PC-3 (cell line): ENCODE results near the gene CFAP46. TPM values are rescaled to one million over a fixed set of nuclear protein-coding genes. Genes with fewer than 3 reads are reported as not detected.
"Not testable (repeated sequence)": the region's sequence is repeated elsewhere in the genome, so short reads cannot be mapped to it uniquely, and the experiment has no call there.

Experiments used
- ATAC-seq: fragments of 200-7000 bp; cut with Tn5 transposase; 2 replicates; pipeline ENCODE4 v1.9.1; 2020; ENCODE audit warnings: mild to moderate bottlenecking, moderate library complexity
- BruUV-seq: library from RNA; stranded (reverse); fragments of 400-500 nt; replicated peaks from 2 replicates; lab custom pipeline; 2021; lab: Mats Ljungman, UMichigan
- CTCF ChIA-PET: fragments of 300-600 bp; sonication (Branson Sonifier 250); formaldehyde crosslinking; loops from one replicate; lab custom pipeline; 2022; ENCODE audit warnings: antibody characterized with exemption; lab: Charles Lee
- POLR2A ChIA-PET: fragments of 300-600 bp; sonication (Branson Sonifier 250); formaldehyde crosslinking; loops from one replicate; lab custom pipeline; 2022; ENCODE audit warnings: antibody characterized with exemption; ENCODE audit not compliant: unreplicated experiment; lab: Charles Lee
- DNase-seq: peaks from one replicate; pipeline ENCODE4 v3.0.0-alpha.2; 2015
- H2AFZ ChIP-seq: fragments of 300-600 bp; sonication (generic); 2 replicates; pipeline ENCODE4 v1.6.0; 2016; ENCODE audit warnings: antibody characterized with exemption, low read length
- H3F3A ChIP-seq: fragments of 300-600 bp; sonication (generic); one replicate; pipeline ENCODE4 v1.6.0; 2017; ENCODE audit warnings: antibody characterized with exemption, low read length, control low read depth, mild to moderate bottlenecking; ENCODE audit not compliant: unreplicated experiment
- H3K27ac ChIP-seq: fragments of 300-600 bp; sonication (generic); 2 replicates; pipeline ENCODE4 v1.5.1; 2016; ENCODE audit warnings: mild to moderate bottlenecking, low read length
- H3K27me3 ChIP-seq: fragments of 300-600 bp; sonication (generic); 2 replicates; pipeline ENCODE4 v1.6.1; 2016; ENCODE audit warnings: low read length, mixed read lengths
- H3K36me3 ChIP-seq: fragments of 300-600 bp; sonication (generic); 2 replicates; pipeline ENCODE4 v1.6.1; 2016; ENCODE audit warnings: low read depth, mixed run types, low read length, mixed read lengths
- H3K4me1 ChIP-seq: fragments of 300-600 bp; sonication (generic); 2 replicates; pipeline ENCODE4 v1.5.1; 2016; ENCODE audit warnings: low read length; ENCODE audit not compliant: insufficient read depth
- H3K4me2 ChIP-seq: fragments of 300-600 bp; sonication (generic); 2 replicates; pipeline ENCODE4 v1.6.0; 2016; ENCODE audit warnings: low read length
- H3K4me3 ChIP-seq: fragments of 300-600 bp; sonication (generic); 2 replicates; pipeline ENCODE4 v1.5.1; 2016; ENCODE audit warnings: mild to moderate bottlenecking, low read length, mixed read lengths
- H3K79me2 ChIP-seq: fragments of 300-600 bp; sonication (generic); 2 replicates; pipeline ENCODE4 v1.6.1; 2017; ENCODE audit warnings: low read length, mixed read lengths
- H3K9ac ChIP-seq: fragments of 300-600 bp; sonication (generic); 2 replicates; pipeline ENCODE4 v1.6.0; 2016; ENCODE audit warnings: mild to moderate bottlenecking, low read length
- H3K9me2 ChIP-seq: fragments of 300-600 bp; sonication (generic); replicated peaks from 2 replicates; pipeline ENCODE4 v1.6.1; 2016; ENCODE audit warnings: mixed run types, low read length, mixed read lengths
- H3K9me3 ChIP-seq: fragments of 300-600 bp; sonication (generic); 2 replicates; pipeline ENCODE4 v1.6.1; 2016; ENCODE audit warnings: low read length, mixed read lengths
- H4K20me1 ChIP-seq: fragments of 300-600 bp; sonication (generic); 2 replicates; pipeline ENCODE4 v1.6.1; 2016; ENCODE audit warnings: low read length, mixed read lengths
- CTCF ChIP-seq: fragments of 300-600 bp; sonication (generic); conservative IDR thresholded peaks from 2 replicates; pipeline ENCODE4 v1.5.1; 2017; ENCODE audit warnings: antibody characterized with exemption, low read depth, mild to moderate bottlenecking, low read length
- EZH2 ChIP-seq: fragments of 300-600 bp; sonication (generic); IDR thresholded peaks from one replicate; pipeline ENCODE4 v1.6.1; 2017; ENCODE audit warnings: antibody characterized with exemption, mild to moderate bottlenecking, low read length; ENCODE audit not compliant: unreplicated experiment
- EZH2phosphoT487 ChIP-seq: fragments of 300-600 bp; sonication (generic); IDR thresholded peaks from 2 replicates; pipeline ENCODE4 v1.6.1; 2018; ENCODE audit warnings: mild to moderate bottlenecking, antibody characterized with exemption, low read length, borderline replicate concordance
- intact Hi-C: fragments of 100-400 bp; cut with micrococcal nuclease; formaldehyde crosslinking; loops from 2 replicates; pipeline ENCODE4 v1.9.0; 2023
- total RNA-seq: library from RNA; depleted of rRNA; stranded (reverse); fragments of >200 nt; gene quantifications from 2 replicates; pipeline ENCODE4 v1.2.3, GENCODE V29; 2014

CFAP46 gene
- total RNA-seq, 1 experiment from 2014 or later: 0.04 TPM

- intact Hi-C loops: no loop called here
- peaks cover 30% of the 10 kb centered on the region for H3K27me3 ChIP-seq
- DNase-seq (peak; percentile 68), ATAC-seq (peak; percentile 70)
- H3K79me2 ChIP-seq: no peaks in the 10 kb centered on the region
- H3K36me3 ChIP-seq: no peaks in the 10 kb centered on the region
- no peaks in the 10 kb centered on the region for H3K9me2 ChIP-seq
- no peak overlapping the region for H3K27ac ChIP-seq
- no TSS peak for BruUV-seq
- no peak overlapping the region for H3K4me3 ChIP-seq
- H2AFZ ChIP-seq: no peak overlapping the region
- TF ChIP-seq EZH2 (no peak), CTCF (peak; percentile 74)
- no peaks in the 10 kb centered on the region for H3F3A ChIP-seq
- no peaks in the 10 kb centered on the region for H3K9me3 ChIP-seq
- POLR2A ChIA-PET: no interaction called here
- H4K20me1 ChIP-seq: no peaks in the 10 kb centered on the region
- CTCF ChIA-PET: interaction anchor here (0.9 kb wide), 1 partner anchor 66 kb away, joined by 3 read pairs; no protein-coding TSS in a partner anchor
- H3K4me2 ChIP-seq: no peak overlapping the region
- H3K4me1 ChIP-seq: no peaks in the 10 kb centered on the region
- no peak overlapping the region for H3K9ac ChIP-seq
Measured at GRCh38 chr10:132904181-132904813, 38.1 kb downstream of the CFAP46 start.

DNA sequence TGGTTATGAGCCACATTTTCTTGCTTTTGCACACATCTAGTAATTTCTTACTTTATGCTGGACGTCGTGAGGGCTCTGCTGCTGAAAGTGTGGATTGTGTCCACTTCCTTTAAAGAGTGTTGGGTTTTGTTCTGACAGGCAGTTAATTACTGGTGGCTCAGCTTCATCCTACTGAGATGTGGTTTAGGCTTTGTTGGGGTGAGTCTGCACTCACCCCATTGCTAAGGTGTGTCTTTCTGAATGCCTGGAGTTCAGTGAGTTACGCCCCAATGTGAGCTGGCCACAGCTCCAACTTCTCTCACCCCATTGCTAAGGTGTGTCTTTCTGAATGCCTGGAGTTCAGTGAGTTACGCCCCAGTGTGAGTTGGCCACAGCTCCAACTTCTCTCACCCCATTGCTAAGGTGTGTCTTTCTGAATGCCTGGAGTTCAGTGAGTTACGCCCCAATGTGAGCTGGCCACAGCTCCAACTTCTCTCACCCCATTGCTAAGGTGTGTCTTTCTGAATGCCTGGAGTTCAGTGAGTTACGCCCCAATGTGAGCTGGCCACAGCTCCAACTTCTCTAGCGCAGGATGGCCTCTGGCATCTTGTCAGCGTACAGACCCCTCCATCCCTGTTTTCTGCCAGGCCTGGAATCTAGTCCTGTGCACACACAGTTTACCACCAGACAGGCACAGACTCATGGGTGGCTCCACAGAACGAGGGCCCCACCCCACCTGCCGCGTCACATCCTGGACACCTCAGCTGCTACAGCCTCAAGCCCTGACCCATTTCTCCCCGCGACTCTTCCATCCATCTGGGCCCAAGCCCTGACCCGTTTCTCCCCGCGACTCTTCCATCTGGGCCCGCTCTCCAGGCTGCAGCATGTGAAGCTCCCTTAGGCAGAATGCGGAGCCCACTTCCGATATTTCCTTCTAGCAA lies 39.5 kb downstream of the CFAP46 start:
- H3K4me1 ChIP-seq, H3K9ac ChIP-seq, H3K9me2 ChIP-seq, POLR2A ChIA-PET, H3K4me3 ChIP-seq, DNase-seq, intact Hi-C loops, H3K27ac ChIP-seq, H3K4me2 ChIP-seq, H3F3A ChIP-seq, H4K20me1 ChIP-seq, H2AFZ ChIP-seq, BruUV-seq, H3K36me3 ChIP-seq, H3K79me2 ChIP-seq, H3K9me3 ChIP-seq, ATAC-seq: not testable (repeated sequence)
- peaks cover 30% of the 10 kb centered on the region for H3K27me3 ChIP-seq
- CTCF ChIA-PET: interaction anchor here (0.9 kb wide), 1 partner anchor 65 kb away, joined by 3 read pairs; no protein-coding TSS in a partner anchor

- Histone ChIP-seq H4K20me1 (no peaks in the 10 kb centered on the region), H3K4me3 (no peak overlapping the region), H3K27ac (no peak overlapping the region), H3K9me3 (no peaks in the 10 kb centered on the region), H3K36me3 (no peaks in the 10 kb centered on the region), H3K4me2 (no peak overlapping the region), H3K27me3 (peaks cover 36% of the 10 kb centered on the region), H2AFZ (no peak overlapping the region), H3K9ac (no peak overlapping the region), H3K79me2 (no peaks in the 10 kb centered on the region), H3K9me2 (no peaks in the 10 kb centered on the region), H3K4me1 (no peaks in the 10 kb centered on the region), H3F3A (no peaks in the 10 kb centered on the region)
- no TSS peak for BruUV-seq
- CTCF ChIA-PET: no interaction called here
- TF ChIP-seq CTCF: no peak
- no peak for TF ChIP-seq EZH2
- no peak for TF ChIP-seq EZH2phosphoT487
- ATAC-seq (no peak), DNase-seq (no peak)
- intact Hi-C loops: no loop called here
- POLR2A ChIA-PET: no interaction called here
Measured at GRCh38 chr10:132901351-132901750, 41.0 kb downstream of the CFAP46 start.
